ENCODE results near the gene NQO2.
A peak's percentile ranks its signal among the peaks of the same experiment; 100 is the strongest.
"Not testable (repeated sequence)": the region's sequence is repeated elsewhere in the genome, so short reads cannot be mapped to it uniquely, and the experiment has no call there.

Gene NQO2

GRCh38 chr6:2990248-2990931, 9.3 kb upstream of the NQO2 start:
- no peak for ATAC-seq

- ATAC-seq: no peak
These were observed 8.7 kb upstream of the NQO2 start for GRCh38 chr6:2990932-2991506.

- no peak for ATAC-seq
These were observed 7.2 kb upstream of the NQO2 start for GRCh38 chr6:2992330-2992979.

GRCh38 chr6:2993755-2994317, 5.9 kb upstream of the NQO2 start:
- ATAC-seq: no peak

- peak; percentile 44 for ATAC-seq
These were observed 1.3 kb upstream of the NQO2 start for GRCh38 chr6:2998249-2998997.

GRCh38 chr6:2998998-2999617, 586 bp upstream of the NQO2 start:
- peak; percentile 58 to 62 for ATAC-seq

- ATAC-seq: no peak
These were observed 1.6 kb downstream of the NQO2 start for GRCh38 chr6:3001146-3001772.

GRCh38 chr6:3001773-3002293, 2.1 kb downstream of the NQO2 start:
- peak; percentile 26 to 39 for ATAC-seq

- not testable (repeated sequence) for ATAC-seq
These were observed 3.5 kb downstream of the NQO2 start for GRCh38 chr6:3003226-3003625.

GRCh38 chr6:3005077-3005476, 5.4 kb downstream of the NQO2 start:
- no peak for ATAC-seq

- no peak for ATAC-seq
These were observed 6.2 kb downstream of the NQO2 start for GRCh38 chr6:3005874-3006273.

GRCh38 chr6:3006476-3006875, 6.8 kb downstream of the NQO2 start:
- no peak for ATAC-seq

- no peak for ATAC-seq
These were observed 7.9 kb downstream of the NQO2 start for GRCh38 chr6:3007571-3007970.

- not testable (repeated sequence) for ATAC-seq
These were observed 9.1 kb downstream of the NQO2 start for GRCh38 chr6:3008712-3009265.

GRCh38 chr6:3009930-3010329, 10.2 kb downstream of the NQO2 start:
- no peak for ATAC-seq

GRCh38 chr6:3011158-3011557, 11.5 kb downstream of the NQO2 start:
- ATAC-seq: no peak

- ATAC-seq: no peak
These were observed 11.9 kb downstream of the NQO2 start for GRCh38 chr6:3011592-3011991.

- no peak for ATAC-seq
These were observed 13.8 kb downstream of the NQO2 start for GRCh38 chr6:3013486-3013885.

- ATAC-seq: no peak
These were observed 14.4 kb downstream of the NQO2 start for GRCh38 chr6:3013901-3014674.

- ATAC-seq: no peak
These were observed 15.0 kb downstream of the NQO2 start for GRCh38 chr6:3014675-3015066.

GRCh38 chr6:3015144-3015543, 15.4 kb downstream of the NQO2 start:
- no peak for ATAC-seq
